A549 (cell line): ENCODE measurements around the gene CCL4L2.

Experiments used
- CHD2 ChIP-seq: fragments of 150-350 bp; IDR thresholded peaks from 2 replicates; pipeline ENCODE4 v1.6.1; 2014; ENCODE audit warnings: low read length; ENCODE audit not compliant: partially characterized antibody
- FOSL2 ChIP-seq, 2 experiments: fragments of 450-650 bp in 1 of 2; fragments of >200 bp in 1 of 2; sonication (Bioruptor Twin) in 1 of 2; formaldehyde crosslinking; IDR thresholded peaks; 2 replicates each; pipeline versions ENCODE4 v1.5.0 to v1.6.1; 2016 to 2020; ENCODE audit warnings: mild to moderate bottlenecking in 1 of 2, moderate library complexity in 1 of 2
- HOXA7 ChIP-seq: fragments of 250-450 bp; sonication (Bioruptor Pico); IDR thresholded peaks from 2 replicates; pipeline ENCODE4 v1.5.0; 2020; ENCODE audit warnings: mild to moderate bottlenecking, moderate library complexity
- JUN ChIP-seq, 2 experiments: fragments of >200 bp; sonication (Bioruptor Twin); formaldehyde crosslinking; IDR thresholded peaks; 2 replicates in 1 of 2; 3 replicates in 1 of 2; pipeline ENCODE4 v1.6.1; 2016 to 2017
- JUNB ChIP-seq: fragments of >200 bp; sonication (Bioruptor Twin); formaldehyde crosslinking; IDR thresholded peaks from 2 replicates; pipeline ENCODE4 v1.6.1; 2016
- KDM1A ChIP-seq: fragments of 200-600 bp; sonication (generic); IDR thresholded peaks from 2 replicates; pipeline ENCODE4 v1.6.1; 2016; ENCODE audit warnings: low read depth, mild to moderate bottlenecking
- NR3C1 ChIP-seq: fragments of >200 bp; sonication (Bioruptor Twin); formaldehyde crosslinking; IDR thresholded peaks from 3 replicates; pipeline ENCODE4 v1.6.1; 2017
- POLR2A ChIP-seq: IDR thresholded peaks from 2 replicates; pipeline ENCODE4 v1.6.1; 2012; ENCODE audit warnings: mild to moderate bottlenecking, low read length
- TP53 ChIP-seq: fragments of 250-450 bp; sonication (Bioruptor Pico); IDR thresholded peaks from 2 replicates; pipeline ENCODE4 v1.5.0; 2021; ENCODE audit warnings: mild to moderate bottlenecking, moderate library complexity
- ZC3H11A ChIP-seq: fragments of 450-650 bp; IDR thresholded peaks from 2 replicates; pipeline ENCODE4 v1.6.1; 2014; ENCODE audit warnings: antibody characterized with exemption, mild to moderate bottlenecking
- ZFP36 ChIP-seq: fragments of 450-650 bp; IDR thresholded peaks from 2 replicates; pipeline ENCODE4 v1.6.1; 2014; ENCODE audit warnings: borderline replicate concordance; ENCODE audit not compliant: partially characterized antibody
- TF ChIP-seq, protein P1 (sequence below): fragments of >200 bp; sonication (Bioruptor Twin); formaldehyde crosslinking; IDR thresholded peaks from 3 replicates; pipeline ENCODE4 v1.5.1; 2016

DNA sequence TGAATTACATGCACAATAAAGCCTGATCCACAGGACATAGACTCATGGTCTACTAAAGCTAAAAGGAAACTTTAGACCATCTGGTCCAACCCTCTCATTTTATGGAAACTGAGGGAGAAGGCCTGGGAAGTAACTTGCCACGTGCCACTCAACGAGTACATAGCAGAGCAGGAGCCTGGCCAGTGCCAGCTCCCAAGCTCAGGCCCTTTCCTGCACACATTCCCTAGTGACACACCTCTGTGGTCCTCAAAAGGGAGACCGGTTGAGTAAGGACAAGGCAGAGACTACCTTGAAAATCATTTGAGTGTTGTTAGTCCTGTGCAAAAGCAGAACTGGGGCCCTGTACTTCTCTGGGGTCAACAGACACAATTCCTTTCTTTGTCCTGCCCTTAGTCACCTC lies 2.8 kb downstream of the CCL4L2 start:
- TF ChIP-seq, protein P1, sequence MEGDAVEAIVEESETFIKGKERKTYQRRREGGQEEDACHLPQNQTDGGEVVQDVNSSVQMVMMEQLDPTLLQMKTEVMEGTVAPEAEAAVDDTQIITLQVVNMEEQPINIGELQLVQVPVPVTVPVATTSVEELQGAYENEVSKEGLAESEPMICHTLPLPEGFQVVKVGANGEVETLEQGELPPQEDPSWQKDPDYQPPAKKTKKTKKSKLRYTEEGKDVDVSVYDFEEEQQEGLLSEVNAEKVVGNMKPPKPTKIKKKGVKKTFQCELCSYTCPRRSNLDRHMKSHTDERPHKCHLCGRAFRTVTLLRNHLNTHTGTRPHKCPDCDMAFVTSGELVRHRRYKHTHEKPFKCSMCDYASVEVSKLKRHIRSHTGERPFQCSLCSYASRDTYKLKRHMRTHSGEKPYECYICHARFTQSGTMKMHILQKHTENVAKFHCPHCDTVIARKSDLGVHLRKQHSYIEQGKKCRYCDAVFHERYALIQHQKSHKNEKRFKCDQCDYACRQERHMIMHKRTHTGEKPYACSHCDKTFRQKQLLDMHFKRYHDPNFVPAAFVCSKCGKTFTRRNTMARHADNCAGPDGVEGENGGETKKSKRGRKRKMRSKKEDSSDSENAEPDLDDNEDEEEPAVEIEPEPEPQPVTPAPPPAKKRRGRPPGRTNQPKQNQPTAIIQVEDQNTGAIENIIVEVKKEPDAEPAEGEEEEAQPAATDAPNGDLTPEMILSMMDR: no peak
- TF ChIP-seq NR3C1 (no peak), ZFP36 (no peak), JUNB (no peak), HOXA7 (CRISPR knock-in tag) (no peak), TP53 (CRISPR knock-in tag) (no peak), ZC3H11A (no peak), JUN (IDR thresholded peaks at IDR 0.05) (no peak), POLR2A (no peak), CHD2 (no peak), FOSL2 (IDR thresholded peaks at IDR 0.05) (no peak), FOSL2 (CRISPR knock-in tag; IDR thresholded peaks at IDR 0.05) (no peak), KDM1A (no peak)
